ENCODE results near the gene OXCT2. TPM values are rescaled to one million over a fixed set of nuclear protein-coding genes. Genes with fewer than 3 reads are reported as not detected.

Gene OXCT2
- total RNA-seq, 1 experiment from 2014 or later: 2.3 TPM

- Mint-ChIP-seq H3K27ac (no peak overlapping the region), H3K4me3 (no peak overlapping the region), H3K27me3 (ENCODE audit: low read depth) (peaks cover 10% of the 10 kb centered on the region), H3K36me3 (peaks cover 11% of the 10 kb centered on the region; the same call in 1 of the 2 replicates), H3K9me3 (peaks cover 20% of the 10 kb centered on the region), H3K4me1 (peaks cover 2% of the 10 kb centered on the region)
- DNase-seq (ENCODE audit: low spot score): no peak
- TF ChIP-seq ZNF121 (CRISPR knock-in tag; IDR thresholded peaks at IDR 0.05) (no peak), HMGA2 (CRISPR knock-in tag; IDR thresholded peaks at IDR 0.05) (peak; percentile 91)
- POLR2A ChIA-PET: no interaction called here
- CTCF ChIA-PET: no interaction called here
- no peak for ATAC-seq
Observed at GRCh38 chr1:39808784-39809517, 37.8 kb upstream of the OXCT2 start.

GRCh38 chr1:39805385-39805784 lies 34.2 kb upstream of the OXCT2 start:
- no peak for DNase-seq (ENCODE audit: low spot score)
- H3K4me1 Mint-ChIP-seq: peaks cover 9% of the 10 kb centered on the region
- H3K9me3 Mint-ChIP-seq: peaks cover 17% of the 10 kb centered on the region
- H3K36me3 Mint-ChIP-seq: peaks cover 11% of the 10 kb centered on the region; the same call in 1 of the 2 replicates
- ChIA-PET CTCF (no interaction called here), POLR2A (no interaction called here)
- H3K4me3 Mint-ChIP-seq: no peak overlapping the region
- peaks cover 12% of the 10 kb centered on the region for H3K27me3 Mint-ChIP-seq (ENCODE audit: low read depth)
- no peak for ATAC-seq
- H3K27ac Mint-ChIP-seq: no peak overlapping the region
- TF ChIP-seq SP1 (CRISPR knock-in tag; conservative IDR thresholded peaks at IDR 0.05) (no peak), E2F1 (CRISPR knock-in tag; IDR thresholded peaks at IDR 0.05) (no peak), NFYB (CRISPR knock-in tag; conservative IDR thresholded peaks at IDR 0.05; ENCODE audit: low read depth) (no peak), ZNF138 (CRISPR knock-in tag; conservative IDR thresholded peaks at IDR 0.05) (no peak), MXD4 (CRISPR knock-in tag; IDR thresholded peaks at IDR 0.05; ENCODE audit: borderline replicate concordance) (no peak), ZNF416 (CRISPR knock-in tag; IDR thresholded peaks at IDR 0.05) (no peak), CREM (CRISPR knock-in tag; IDR thresholded peaks at IDR 0.05) (no peak), CDX4 (CRISPR knock-in tag; IDR thresholded peaks at IDR 0.05; ENCODE audit: borderline replicate concordance) (no peak), IRF1 (CRISPR knock-in tag; IDR thresholded peaks at IDR 0.05) (no peak), TCF7 (CRISPR knock-in tag; IDR thresholded peaks at IDR 0.05; ENCODE audit: low read depth) (no peak), CTCF (IDR thresholded peaks at IDR 0.05) (no peak), GABPB1 (CRISPR knock-in tag; IDR thresholded peaks at IDR 0.05) (no peak), ZNF532 (CRISPR knock-in tag; IDR thresholded peaks at IDR 0.05; ENCODE audit: borderline replicate concordance) (no peak), TEAD4 (CRISPR knock-in tag; IDR thresholded peaks at IDR 0.05) (no peak), USF2 (CRISPR knock-in tag; IDR thresholded peaks at IDR 0.05) (no peak), CBFB (CRISPR knock-in tag; IDR thresholded peaks at IDR 0.05; ENCODE audit: low read depth) (no peak), PRDM15 (CRISPR knock-in tag; IDR thresholded peaks at IDR 0.05) (no peak), ZNF121 (CRISPR knock-in tag; IDR thresholded peaks at IDR 0.05) (no peak), USF1 (CRISPR knock-in tag; IDR thresholded peaks at IDR 0.05) (no peak)
